ENCODE measurements around the gene CASP3. TPM values are rescaled to one million over a fixed set of nuclear protein-coding genes. Genes with fewer than 3 reads are reported as not detected.

Gene CASP3
- total RNA-seq, 1 donor from 2014 or later, result 40.8 TPM

DNA sequence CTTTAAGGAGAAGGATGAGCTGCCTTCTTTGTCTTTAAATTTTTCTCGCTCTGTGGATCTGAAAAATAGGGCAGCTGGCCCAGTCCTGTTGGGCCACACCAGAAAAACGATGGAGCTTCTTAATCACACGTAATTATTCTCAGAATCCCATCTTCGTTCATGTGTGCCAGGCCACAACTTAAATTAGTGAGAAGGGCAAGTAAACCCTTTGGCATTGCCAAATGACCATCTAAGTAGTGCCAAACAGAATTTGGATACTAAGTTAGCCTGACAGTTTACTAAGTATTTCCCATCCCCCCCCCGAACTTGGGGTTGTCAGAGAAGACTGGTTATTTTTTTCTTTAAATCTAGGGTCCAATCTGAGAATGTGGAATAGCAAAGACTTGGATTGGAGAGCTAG lies 62.0 kb downstream of the CASP3 start:
- Mint-ChIP-seq H3K27ac (no peak overlapping the region), H3K4me1 (ENCODE audit: unreplicated experiment) (no peaks in the 10 kb centered on the region), H3K36me3 (no peaks in the 10 kb centered on the region), H3K4me3 (no peak overlapping the region), H3K9me3 (no peaks in the 10 kb centered on the region), H3K27me3 (no peaks in the 10 kb centered on the region)
- DNase-seq (ENCODE audit: extremely low spot score, unreplicated experiment), result no peak
- TF ChIP-seq, protein P1, sequence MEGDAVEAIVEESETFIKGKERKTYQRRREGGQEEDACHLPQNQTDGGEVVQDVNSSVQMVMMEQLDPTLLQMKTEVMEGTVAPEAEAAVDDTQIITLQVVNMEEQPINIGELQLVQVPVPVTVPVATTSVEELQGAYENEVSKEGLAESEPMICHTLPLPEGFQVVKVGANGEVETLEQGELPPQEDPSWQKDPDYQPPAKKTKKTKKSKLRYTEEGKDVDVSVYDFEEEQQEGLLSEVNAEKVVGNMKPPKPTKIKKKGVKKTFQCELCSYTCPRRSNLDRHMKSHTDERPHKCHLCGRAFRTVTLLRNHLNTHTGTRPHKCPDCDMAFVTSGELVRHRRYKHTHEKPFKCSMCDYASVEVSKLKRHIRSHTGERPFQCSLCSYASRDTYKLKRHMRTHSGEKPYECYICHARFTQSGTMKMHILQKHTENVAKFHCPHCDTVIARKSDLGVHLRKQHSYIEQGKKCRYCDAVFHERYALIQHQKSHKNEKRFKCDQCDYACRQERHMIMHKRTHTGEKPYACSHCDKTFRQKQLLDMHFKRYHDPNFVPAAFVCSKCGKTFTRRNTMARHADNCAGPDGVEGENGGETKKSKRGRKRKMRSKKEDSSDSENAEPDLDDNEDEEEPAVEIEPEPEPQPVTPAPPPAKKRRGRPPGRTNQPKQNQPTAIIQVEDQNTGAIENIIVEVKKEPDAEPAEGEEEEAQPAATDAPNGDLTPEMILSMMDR (conservative IDR thresholded peaks at IDR 0.05), result no peak

DNA sequence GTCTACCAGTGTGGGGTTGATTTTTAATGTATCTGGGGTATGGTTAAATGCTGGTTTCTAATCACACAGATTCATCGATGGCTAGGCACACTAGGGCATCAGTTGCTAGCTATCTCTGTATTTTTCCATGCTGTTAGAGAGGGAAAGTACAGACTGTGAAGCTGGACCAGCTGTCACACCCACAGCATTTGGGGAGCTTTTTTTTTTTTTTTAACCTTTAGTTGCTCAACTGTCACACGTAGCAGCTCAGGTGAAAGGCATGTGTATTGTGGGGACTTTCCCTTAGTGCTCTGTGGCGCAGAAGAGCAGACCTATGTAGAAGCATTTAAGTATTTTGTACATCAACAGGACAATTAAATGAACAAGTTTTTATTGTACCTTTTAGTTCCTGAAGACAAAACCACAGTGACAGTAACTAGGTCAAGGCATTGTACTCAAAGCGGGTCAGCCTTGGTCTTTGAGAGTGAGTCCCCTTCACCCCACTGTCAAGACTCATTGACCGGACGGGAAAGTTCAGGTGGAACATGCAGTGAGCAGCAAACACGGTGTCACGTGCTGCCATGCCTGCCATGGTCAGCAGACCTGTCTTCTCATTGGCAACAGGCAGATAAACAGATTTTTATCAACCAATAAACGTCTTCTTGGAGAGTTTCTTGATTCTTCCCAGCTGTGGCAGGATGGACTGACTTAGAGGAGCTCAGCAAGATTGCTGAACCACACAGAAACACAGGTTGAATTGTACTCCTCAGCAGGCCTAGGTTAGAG lies 65.3 kb downstream of the CASP3 start:
- DNase-seq (ENCODE audit: extremely low spot score, unreplicated experiment), result no peak
- Mint-ChIP-seq H3K27me3 (no peaks in the 10 kb centered on the region), H3K9me3 (peaks cover 10% of the 10 kb centered on the region), H3K4me3 (no peak overlapping the region), H3K36me3 (no peaks in the 10 kb centered on the region), H3K4me1 (ENCODE audit: unreplicated experiment) (no peaks in the 10 kb centered on the region), H3K27ac (no peak overlapping the region)
- TF ChIP-seq, protein P1 (conservative IDR thresholded peaks at IDR 0.05), result no peak

Other genes starting within 250 kb of the CASP3 start
- 19.7 and 23.6 TPM in 2 replicates for gene IRF2, start 174.9 kb downstream of the CASP3 start, total RNA-seq (ENCODE audit: low replicate concordance)
- 10.7 and 24.6 TPM in 2 replicates for gene PRIMPOL, start 291 bp upstream of the CASP3 start, total RNA-seq (ENCODE audit: low replicate concordance)
- 23.1 and 52.1 TPM in 2 replicates for gene CENPU, start 84.6 kb upstream of the CASP3 start, total RNA-seq (ENCODE audit: low replicate concordance)
- gene ACSL1, start 176.5 kb upstream of the CASP3 start, total RNA-seq (ENCODE audit: low replicate concordance), result 89.0 and 156 TPM in 2 replicates

Data from type B pancreatic cell (in vitro differentiated cells).